Activated T-cell treated with anti-CD3 and anti-CD28 coated beads, Interleukin-2, amount 50 U/mL, for 24 hours (primary cell): Measurements from ENCODE around the gene PGA5.
"Not testable (repeated sequence)": the region's sequence is repeated elsewhere in the genome, so short reads cannot be mapped to it uniquely, and the experiment has no call there.

Source experiments
- DNase-seq: peaks from one replicate; pipeline ENCODE4 v3.0.0-alpha.2; 2020
- H3K27ac Mint-ChIP-seq: 2 replicates; pipeline ENCODE4 v1.8.0; 2020; ENCODE audit warnings: mild to moderate bottlenecking, mixed read lengths
- H3K27me3 Mint-ChIP-seq: 2 replicates; pipeline ENCODE4 v1.8.0; 2020; ENCODE audit warnings: mixed read lengths
- H3K36me3 Mint-ChIP-seq: 2 replicates; pipeline ENCODE4 v1.8.0; 2020; ENCODE audit warnings: low read depth, mixed read lengths
- H3K4me1 Mint-ChIP-seq: 2 replicates; pipeline ENCODE4 v1.8.0; 2020; ENCODE audit warnings: low read depth, mixed read lengths
- H3K4me3 Mint-ChIP-seq: 2 replicates; pipeline ENCODE4 v1.8.0; 2020; ENCODE audit warnings: mild to moderate bottlenecking, moderate library complexity, mixed read lengths
- H3K9me3 Mint-ChIP-seq: 2 replicates; pipeline ENCODE4 v1.8.0; 2020; ENCODE audit warnings: mixed read lengths

The PGA5 gene

GRCh38 chr11:61240875-61241274 is at the start of gene PGA5:
PGA5 (plus strand) TSS chr11:61241175; CDS start chr11:61241227, 52 bp downstream.
- not testable (repeated sequence) for H3K4me1 Mint-ChIP-seq, H3K4me3 Mint-ChIP-seq, H3K27me3 Mint-ChIP-seq, H3K9me3 Mint-ChIP-seq, H3K27ac Mint-ChIP-seq, DNase-seq, H3K36me3 Mint-ChIP-seq

GRCh38 chr11:61193596-61193995 is 47.4 kb upstream of the PGA5 start:
- Mint-ChIP-seq H3K36me3 (no peaks in the 10 kb centered on the region), H3K27me3 (peaks cover 10% of the 10 kb centered on the region), H3K4me1 (no peaks in the 10 kb centered on the region)

DNA sequence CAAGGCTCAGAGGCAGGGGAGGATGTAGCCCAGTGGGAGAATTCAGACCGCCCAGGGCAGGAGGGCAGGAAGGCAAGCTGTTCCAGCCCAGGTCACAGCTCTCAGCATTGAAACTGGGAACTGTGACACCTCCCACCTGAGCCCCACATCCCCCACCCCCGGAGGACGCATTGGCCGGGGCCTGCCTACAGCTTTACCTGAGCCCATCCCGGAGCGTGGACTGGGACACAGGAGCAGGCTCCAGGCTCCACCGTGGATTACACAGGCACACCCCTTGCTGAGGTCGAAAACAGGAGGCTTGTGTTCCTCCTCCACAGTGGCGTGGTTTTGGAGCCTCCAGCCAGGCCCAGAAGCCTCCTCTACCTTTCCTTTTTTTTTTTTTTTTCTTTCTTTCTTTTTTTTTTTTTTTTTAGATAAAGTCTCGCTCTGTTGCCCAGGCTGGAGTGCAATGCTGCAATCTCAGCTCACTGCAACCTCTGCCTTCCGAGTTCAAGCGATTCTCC is 46.8 kb upstream of the PGA5 start:
- no peak for DNase-seq
- no peaks in the 10 kb centered on the region for H3K36me3 Mint-ChIP-seq
- no peaks in the 10 kb centered on the region for H3K9me3 Mint-ChIP-seq
- no peaks in the 10 kb centered on the region for H3K4me1 Mint-ChIP-seq
- no peak overlapping the region for H3K27ac Mint-ChIP-seq
- no peak overlapping the region for H3K4me3 Mint-ChIP-seq
- peaks cover 10% of the 10 kb centered on the region for H3K27me3 Mint-ChIP-seq

More at GRCh38 chr11:61193596-61193995, 47.4 kb upstream of the PGA5 start:
- no peak for DNase-seq
- H3K9me3 Mint-ChIP-seq, result no peaks in the 10 kb centered on the region
- H3K27ac Mint-ChIP-seq, result no peak overlapping the region
- H3K4me3 Mint-ChIP-seq, result no peak overlapping the region

GRCh38 chr11:61194981-61195695 is 45.8 kb upstream of the PGA5 start:
- Mint-ChIP-seq H3K27ac (no peak overlapping the region), H3K4me1 (no peaks in the 10 kb centered on the region), H3K9me3 (no peaks in the 10 kb centered on the region), H3K36me3 (no peaks in the 10 kb centered on the region), H3K4me3 (no peak overlapping the region), H3K27me3 (peaks cover 12% of the 10 kb centered on the region)
- no peak for DNase-seq

- Mint-ChIP-seq H3K27me3 (peaks cover 14% of the 10 kb centered on the region), H3K27ac (no peak overlapping the region), H3K4me3 (no peak overlapping the region), H3K36me3 (no peaks in the 10 kb centered on the region), H3K9me3 (no peaks in the 10 kb centered on the region), H3K4me1 (no peaks in the 10 kb centered on the region)
- DNase-seq, result no peak
Observed at GRCh38 chr11:61195719-61196118, 45.3 kb upstream of the PGA5 start.

GRCh38 chr11:61198361-61198760 is 42.6 kb upstream of the PGA5 start:
- Mint-ChIP-seq H3K4me3 (no peak overlapping the region), H3K27ac (no peak overlapping the region), H3K4me1 (no peaks in the 10 kb centered on the region), H3K36me3 (no peaks in the 10 kb centered on the region), H3K9me3 (no peaks in the 10 kb centered on the region), H3K27me3 (peaks cover 26% of the 10 kb centered on the region)
- DNase-seq, result no peak

GRCh38 chr11:61198948-61199523 is 41.9 kb upstream of the PGA5 start:
- Mint-ChIP-seq H3K27ac (no peak overlapping the region), H3K4me1 (no peaks in the 10 kb centered on the region), H3K27me3 (peaks cover 21% of the 10 kb centered on the region), H3K36me3 (no peaks in the 10 kb centered on the region), H3K4me3 (no peak overlapping the region), H3K9me3 (no peaks in the 10 kb centered on the region)
- DNase-seq, result no peak

DNA sequence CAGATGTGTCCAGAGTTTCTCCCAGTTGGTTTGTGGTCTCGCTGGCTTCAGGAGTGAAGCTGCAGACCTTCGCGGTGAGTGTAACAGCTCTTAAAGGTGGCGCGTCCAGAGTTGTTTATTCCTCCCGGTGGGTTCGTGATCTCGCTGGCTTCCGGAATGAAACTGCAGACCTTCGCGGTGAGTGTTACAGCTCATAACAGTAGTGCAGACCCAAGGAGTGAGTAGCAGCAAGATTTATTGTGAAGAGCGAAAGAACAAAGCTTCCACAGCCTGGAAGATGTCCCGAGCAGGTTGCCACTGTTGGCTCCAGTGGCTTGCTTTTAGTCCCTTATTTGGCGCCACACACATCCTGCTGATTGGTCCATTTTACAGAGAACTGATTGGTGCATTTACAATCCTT is 39.5 kb upstream of the PGA5 start:
- H3K27me3 Mint-ChIP-seq, result peaks cover 23% of the 10 kb centered on the region
- no peak overlapping the region for H3K4me3 Mint-ChIP-seq
- no peaks in the 10 kb centered on the region for H3K4me1 Mint-ChIP-seq
- H3K9me3 Mint-ChIP-seq, result no peaks in the 10 kb centered on the region
- no peaks in the 10 kb centered on the region for H3K36me3 Mint-ChIP-seq
- H3K27ac Mint-ChIP-seq, result no peak overlapping the region
- no peak for DNase-seq

DNA sequence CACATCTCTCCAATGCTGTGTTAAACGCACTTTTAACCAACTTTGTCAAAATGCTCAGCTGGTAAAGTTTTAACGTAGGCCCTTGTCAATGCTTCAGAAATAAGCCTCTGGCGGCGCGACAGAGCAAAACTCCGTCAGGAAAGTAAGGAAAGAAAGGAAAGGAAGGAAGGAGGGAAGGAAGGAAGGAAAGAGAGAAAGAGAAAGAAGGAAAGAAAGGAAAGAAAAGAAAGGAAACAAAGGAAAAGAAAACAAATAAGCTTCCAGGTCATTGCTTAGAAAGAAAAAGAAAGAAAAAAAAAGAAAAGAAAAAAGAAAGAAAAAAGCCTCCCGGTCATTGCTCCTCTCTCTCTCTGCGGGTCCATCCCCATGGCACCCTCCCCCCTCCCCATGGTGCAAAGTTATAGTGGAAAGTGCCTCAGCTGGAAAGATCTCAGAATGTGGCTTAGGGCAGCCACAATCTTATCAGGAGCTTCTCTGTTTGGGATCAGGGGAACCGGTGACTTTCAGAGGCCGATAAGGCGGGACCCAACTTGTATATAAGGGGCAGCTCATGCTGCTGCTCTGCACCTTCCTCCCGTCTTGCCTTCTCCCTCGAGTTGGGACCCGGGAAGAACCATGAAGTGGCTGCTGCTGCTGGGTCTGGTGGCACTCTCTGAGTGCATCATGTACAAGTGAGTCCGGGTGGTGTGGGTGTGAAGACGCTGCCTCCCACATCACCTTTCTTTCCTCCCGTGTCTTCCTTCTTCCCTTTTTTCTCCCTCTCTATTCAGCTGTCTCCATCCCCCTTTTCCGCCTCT is 37.8 kb upstream of the PGA5 start, which contains the start of gene PGA3:
Gene PGA3, plus strand, starts transcription at position 566 of the 797 bp plus-strand sequence. Its CDS starts 50 bp downstream, at position 616.
- H3K9me3 Mint-ChIP-seq, H3K36me3 Mint-ChIP-seq, H3K4me1 Mint-ChIP-seq, DNase-seq, H3K27ac Mint-ChIP-seq, H3K4me3 Mint-ChIP-seq: not testable (repeated sequence)
- peaks cover 23% of the 10 kb centered on the region for H3K27me3 Mint-ChIP-seq

DNA sequence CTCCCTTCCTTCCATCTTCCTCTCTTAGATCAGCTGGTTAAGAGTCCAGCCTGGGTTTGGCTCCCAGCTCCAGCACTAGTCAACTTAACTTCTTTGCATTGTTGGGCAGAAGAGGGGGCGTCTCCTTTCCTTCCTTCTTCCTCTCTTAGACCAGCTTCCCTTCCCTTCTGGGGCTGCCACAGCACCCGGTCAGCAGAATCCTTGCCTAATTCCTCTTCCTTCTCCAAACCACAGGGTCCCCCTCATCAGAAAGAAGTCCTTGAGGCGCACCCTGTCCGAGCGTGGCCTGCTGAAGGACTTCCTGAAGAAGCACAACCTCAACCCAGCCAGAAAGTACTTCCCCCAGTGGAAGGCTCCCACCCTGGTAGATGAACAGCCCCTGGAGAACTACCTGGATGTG is 37.1 kb upstream of the PGA5 start:
- not testable (repeated sequence) for H3K4me3 Mint-ChIP-seq

DNA sequence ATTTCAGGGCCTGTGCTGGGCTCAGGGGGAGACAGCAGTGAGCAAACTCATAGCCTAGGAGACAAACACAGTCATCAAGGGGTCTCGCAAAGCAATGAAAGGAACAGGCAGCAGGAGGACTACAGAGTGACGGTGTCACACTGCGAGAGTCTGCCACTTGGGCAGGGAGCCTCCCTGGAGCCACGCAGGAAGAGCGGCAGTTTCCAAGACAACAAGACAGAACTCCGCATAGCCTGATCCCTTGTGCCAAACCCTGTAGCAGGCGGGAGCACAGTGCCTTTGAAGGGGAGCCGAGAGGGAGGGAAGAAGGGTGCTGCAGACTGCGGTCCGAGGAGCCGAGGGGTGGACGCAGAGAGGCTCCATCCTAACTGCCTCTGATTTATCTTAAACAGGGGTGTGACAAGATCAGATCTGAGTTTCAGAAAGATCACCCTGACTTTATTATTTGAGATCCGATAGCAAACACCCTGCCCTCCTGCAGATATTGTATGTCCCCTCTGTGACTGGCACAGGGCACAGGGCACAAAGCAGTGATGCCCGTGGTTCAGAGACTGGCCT is 36.4 kb upstream of the PGA5 start:
- DNase-seq, H3K27ac Mint-ChIP-seq, H3K36me3 Mint-ChIP-seq, H3K4me3 Mint-ChIP-seq, H3K9me3 Mint-ChIP-seq, H3K4me1 Mint-ChIP-seq: not testable (repeated sequence)
- peaks cover 23% of the 10 kb centered on the region for H3K27me3 Mint-ChIP-seq

More for the DNA sequence above, 37.1 kb upstream of the PGA5 start:
- H3K27ac Mint-ChIP-seq, DNase-seq, H3K4me1 Mint-ChIP-seq, H3K9me3 Mint-ChIP-seq, H3K36me3 Mint-ChIP-seq: not testable (repeated sequence)
- peaks cover 23% of the 10 kb centered on the region for H3K27me3 Mint-ChIP-seq

GRCh38 chr11:61207636-61208310 is 33.2 kb upstream of the PGA5 start:
- H3K4me1 Mint-ChIP-seq, DNase-seq, H3K27me3 Mint-ChIP-seq, H3K27ac Mint-ChIP-seq, H3K9me3 Mint-ChIP-seq, H3K36me3 Mint-ChIP-seq, H3K4me3 Mint-ChIP-seq: not testable (repeated sequence)

DNA sequence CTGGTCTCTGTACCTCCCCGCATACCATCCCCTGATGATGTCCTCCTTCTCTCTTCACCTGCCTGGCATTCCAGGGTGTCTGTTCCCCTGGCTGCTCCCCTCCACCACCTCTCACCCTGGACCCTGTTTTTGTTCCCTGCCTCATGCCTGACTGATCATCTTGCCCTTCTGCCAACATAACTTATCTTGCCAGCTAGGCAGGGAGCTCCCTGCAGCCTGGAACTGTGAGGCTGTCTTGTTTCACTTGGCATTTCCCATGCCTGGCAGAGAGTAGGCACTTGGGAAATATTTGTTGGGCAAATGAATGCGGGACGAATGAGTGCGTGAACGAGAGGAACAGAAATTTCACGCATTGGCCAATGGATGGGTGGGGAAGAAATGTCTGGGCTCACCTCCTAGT is 30.3 kb upstream of the PGA5 start:
- not testable (repeated sequence) for H3K4me1 Mint-ChIP-seq, DNase-seq, H3K9me3 Mint-ChIP-seq, H3K27me3 Mint-ChIP-seq, H3K27ac Mint-ChIP-seq, H3K36me3 Mint-ChIP-seq, H3K4me3 Mint-ChIP-seq

DNA sequence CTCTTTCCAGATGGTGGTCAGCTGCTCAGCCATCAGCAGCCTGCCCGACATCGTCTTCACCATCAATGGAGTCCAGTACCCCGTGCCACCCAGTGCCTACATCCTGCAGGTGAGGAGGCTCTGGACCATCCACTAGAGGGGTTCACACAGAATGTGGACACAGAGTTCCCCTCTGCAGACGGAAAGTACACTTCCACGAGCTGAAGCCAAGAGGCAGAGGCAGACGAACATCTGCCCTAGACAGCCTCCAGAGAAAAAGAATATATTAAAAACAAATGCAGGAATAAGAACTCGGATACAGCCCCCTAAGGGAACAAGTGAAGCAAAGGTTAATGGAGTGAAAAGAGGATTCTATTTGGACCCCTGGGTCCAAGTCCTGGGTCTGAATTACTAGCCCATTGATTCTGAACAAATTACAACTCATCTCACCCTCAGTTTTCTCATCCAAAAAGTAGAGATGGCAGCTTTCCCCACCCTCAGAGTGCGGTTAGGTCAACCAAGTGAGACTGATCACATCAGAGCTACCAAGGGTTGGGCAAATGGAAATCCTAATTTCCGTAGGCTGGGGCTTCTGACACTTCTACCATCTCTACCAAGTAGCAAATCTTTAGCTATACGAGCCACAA is 29.5 kb upstream of the PGA5 start:
- not testable (repeated sequence) for H3K27ac Mint-ChIP-seq, H3K4me1 Mint-ChIP-seq, H3K36me3 Mint-ChIP-seq, H3K27me3 Mint-ChIP-seq, H3K9me3 Mint-ChIP-seq, DNase-seq, H3K4me3 Mint-ChIP-seq
